SK-MEL-5 (cell line): Measurements from ENCODE around the gene PSMC4. TPM values are rescaled to one million over a fixed set of nuclear protein-coding genes. Genes with fewer than 3 reads are reported as not detected.

ENCODE experiments used
- DNase-seq: peaks from one replicate; pipeline ENCODE4 v3.0.0-alpha.2; 2016; ENCODE audit warnings: low read depth, low spot score
- in situ Hi-C: cut with HindIII; loops from 2 replicates; pipeline ENCODE4 v1.10.0; 2016; ENCODE audit warnings: low sequenced_read_pairs, high pct_unique_total_duplicates, low pct_unique_long_range_greater_than_20kb
- total RNA-seq: library from RNA; depleted of rRNA; stranded (reverse); fragments of >200 nt; shearing (Covaris generic); gene quantifications from 2 replicates; pipeline ENCODE4 v1.2.3, GENCODE V29; 2014; rRNA removed

PSMC4 gene
- total RNA-seq, 1 experiment from 2014 or later, result 174 TPM

DNA sequence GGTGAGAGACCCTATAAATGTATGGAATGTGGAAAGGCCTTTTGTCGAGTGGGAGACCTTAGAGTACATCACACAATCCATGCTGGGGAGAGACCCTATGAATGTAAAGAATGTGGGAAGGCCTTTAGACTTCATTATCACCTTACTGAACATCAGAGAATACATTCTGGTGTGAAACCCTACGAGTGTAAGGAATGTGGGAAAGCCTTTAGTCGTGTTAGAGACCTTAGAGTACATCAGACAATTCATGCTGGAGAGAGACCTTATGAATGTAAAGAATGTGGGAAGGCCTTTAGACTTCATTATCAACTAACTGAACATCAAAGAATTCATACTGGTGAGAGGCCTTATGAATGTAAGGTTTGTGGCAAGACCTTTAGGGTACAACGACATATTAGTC lies 43.0 kb downstream of the PSMC4 start:
- DNase-seq, result no peak
- in situ Hi-C loops, result no loop called here

DNA sequence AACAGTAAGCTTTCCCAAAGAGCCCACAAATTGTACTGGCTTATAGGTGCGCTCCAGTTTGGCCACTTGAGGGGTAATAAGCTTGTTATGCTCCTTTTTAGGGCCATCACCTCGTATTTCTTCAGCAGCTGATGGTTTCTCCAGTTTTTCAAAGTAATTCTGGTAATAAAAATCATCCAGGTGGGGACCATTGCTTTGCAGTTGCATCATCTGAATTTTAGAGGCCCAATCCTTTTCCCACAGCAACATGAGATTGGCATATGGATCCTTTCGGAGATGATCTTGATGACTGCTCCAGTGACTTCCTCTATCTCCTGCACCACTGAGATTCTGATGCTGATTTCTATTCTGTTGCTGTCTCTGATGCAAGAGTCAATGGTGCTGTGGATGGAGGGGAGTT lies 53.0 kb downstream of the PSMC4 start:
- DNase-seq, result no peak
- in situ Hi-C loops, result no loop called here

DNA sequence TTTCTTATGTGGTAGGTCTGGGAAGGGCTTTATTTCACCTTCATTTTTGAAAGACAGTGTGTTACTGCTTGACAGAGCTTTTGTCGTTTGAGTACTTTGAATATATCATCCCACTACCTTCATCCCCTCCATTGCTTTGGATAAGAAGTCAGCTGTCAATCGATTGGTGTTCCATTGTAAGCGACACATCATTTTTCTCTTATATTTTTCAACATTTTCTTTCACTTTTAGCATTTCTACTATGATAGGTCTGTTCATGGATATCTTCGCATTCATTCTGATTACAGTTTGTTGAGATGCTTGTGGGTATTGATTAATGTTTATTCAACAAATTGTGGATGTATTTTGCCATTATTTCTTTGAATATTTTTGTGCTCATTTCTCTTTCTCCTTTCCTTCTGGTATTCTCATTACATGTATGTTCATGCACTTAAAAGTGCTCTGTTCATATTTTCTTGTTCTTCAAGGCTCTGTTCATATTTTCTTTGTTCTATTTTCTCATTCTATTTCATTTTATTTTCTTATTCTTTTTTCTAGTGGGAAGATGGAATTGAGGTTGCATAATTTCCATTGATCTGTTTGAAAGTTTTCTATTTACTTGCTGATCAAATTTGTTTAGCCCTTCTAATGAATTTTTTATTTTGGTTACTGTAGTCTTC lies 55.1 kb downstream of the PSMC4 start:
- in situ Hi-C loops, result no loop called here

DNA sequence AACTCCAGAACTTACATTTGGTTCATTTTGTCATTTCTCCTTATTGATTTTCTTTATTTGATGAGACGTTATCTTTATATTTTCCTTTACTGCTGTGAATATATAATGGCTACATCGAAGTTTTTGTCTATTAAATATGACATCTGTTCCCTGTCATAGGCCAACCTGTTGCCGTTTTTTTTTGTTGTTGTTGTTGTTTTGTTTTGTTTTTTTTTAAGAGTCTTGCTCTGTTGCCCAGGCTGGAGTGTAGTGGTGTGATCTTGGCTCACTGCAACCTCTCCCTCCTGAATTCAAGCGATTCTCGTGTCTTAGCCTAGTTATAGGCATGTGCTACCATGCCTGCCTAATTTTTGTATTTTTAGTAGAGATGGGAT lies 55.6 kb downstream of the PSMC4 start:
- in situ Hi-C loops, result no loop called here
- DNase-seq, result no peak

More for the DNA sequence above, 55.1 kb downstream of the PSMC4 start:
- DNase-seq, result no peak

Other genes with a start within 250 kb of the PSMC4 start
- gene CLC, start 233.1 kb upstream of the PSMC4 start, total RNA-seq, result not detected in 2 replicates
- gene LEUTX, start 192.3 kb upstream of the PSMC4 start, total RNA-seq, result not detected in 2 replicates
- gene DYRK1B, start 137.0 kb upstream of the PSMC4 start, total RNA-seq, result 7.6 and 9.0 TPM in 2 replicates
- gene FBL, start 124.8 kb upstream of the PSMC4 start, total RNA-seq, result 188 and 191 TPM in 2 replicates
- 0.08 TPM in 2 replicates for gene FCGBP, start 36.5 kb upstream of the PSMC4 start, total RNA-seq
- gene ZNF546, start 25.9 kb downstream of the PSMC4 start, total RNA-seq, result 2.0 and 6.4 TPM in 2 replicates
- gene ZNF780B, start 85.1 kb downstream of the PSMC4 start, total RNA-seq, result 5.2 and 5.9 TPM in 2 replicates
- 16.9 and 19.0 TPM in 2 replicates for gene ZNF780A, start 119.8 kb downstream of the PSMC4 start, total RNA-seq
- gene MAP3K10, start 220.3 kb downstream of the PSMC4 start, total RNA-seq, result 12.0 and 14.1 TPM in 2 replicates
- not detected in 2 replicates for gene TTC9B, start 247.2 kb downstream of the PSMC4 start, total RNA-seq